Measurements from ENCODE around the gene GPNMB. TPM values are rescaled to one million over a fixed set of nuclear protein-coding genes. Genes with fewer than 3 reads are reported as not detected.

The GPNMB gene
- total and polyA plus RNA-seq, 2 of the 13 experiments (the other 11 are each of a cell fraction or from before 2014, with no cell fraction given), result 1.1 to 1.6 TPM

- no TSS peak for BruUV-seq (replicated peaks)
- TF ChIP-seq TBL1XR1 (IDR thresholded peaks at IDR 0.05; ENCODE audit: borderline replicate concordance, low read length, partially characterized antibody), result no peak
- ChIA-PET POLR2A (interaction anchor here (0.7 to 2.0 kb wide), 9 partner anchors 20 to 260 kb away, joined by 3 to 15 read pairs (median 6); partner anchors contain the start of gene MALSU1), CTCF (ENCODE audit: low intra/inter-chr PET ratio, low total read pairs) (interaction anchor here (1.1 to 2.0 kb wide), 6 partner anchors 10 to 275 kb away, joined by 3 to 8 read pairs (median 5); no protein-coding TSS in a partner anchor)
- Histone ChIP-seq H3K9me3 (ENCODE audit: low read length) (no peaks in the 10 kb centered on the region), H3K27ac (ENCODE audit: extremely low read length, insufficient read depth, low read length) (no peak overlapping the region), H3K79me2 (ENCODE audit: insufficient read depth, low read length) (no peaks in the 10 kb centered on the region), H3K9ac (ENCODE audit: insufficient read depth, low read depth, low read length) (no peak overlapping the region), H3K36me3 (replicated peaks in 1 of 2; ENCODE audit: control insufficient read depth in 1 of 2, insufficient read depth in 2 of 2, low read length in 2 of 2) (no peaks in the 10 kb centered on the region), H3K4me2 (ENCODE audit: low read depth, low read length) (no peak overlapping the region), H3K27me3 (ENCODE audit: control insufficient read depth in 1 of 2, insufficient read depth in 2 of 2, low read length in 2 of 2) (no peaks in the 10 kb centered on the region), H2AFZ (ENCODE audit: low read length) (no peak overlapping the region), H4K20me1 (ENCODE audit: insufficient read depth, low read length) (no peaks in the 10 kb centered on the region), H3K4me3 (replicated peaks in 1 of 3; ENCODE audit: insufficient read depth in 1 of 3, low read depth in 2 of 3, low read length in 3 of 3) (no peak overlapping the region), H3K4me1 (ENCODE audit: insufficient read depth, low read length) (peaks cover 40% of the 10 kb centered on the region)
- ATAC-seq (no peak), FAIRE-seq (no peak), DNase-seq (ENCODE audit: low spot score) (no peak)
- intact Hi-C loops (cut with micrococcal nuclease; ENCODE audit: unreplicated experiment), result loop anchor here (5.0 to 10.0 kb wide), 2 partner anchors 163 to 260 kb away; partner anchors contain the start of gene TRA2A
- in situ Hi-C loops (cut with HindIII; ENCODE audit: extremely low pct_ligation_motif_present, low pct_unique_long_range_greater_than_20kb), result loop anchor here (10.0 to 25.0 kb wide), 2 partner anchors 253 to 440 kb away; partner anchors contain the start of gene STK31
- WGBS (ENCODE audit: low lambda C conversion rate), result 59% methylated on average over 2 of the region's 2 CpGs
Observed at GRCh38 chr7:23272275-23272674, 25.7 kb downstream of the GPNMB start.

GRCh38 chr7:23273141-23273599 lies 26.6 kb downstream of the GPNMB start:
- Histone ChIP-seq H3K79me2 (ENCODE audit: insufficient read depth, low read length) (no peaks in the 10 kb centered on the region), H3K4me3 (replicated peaks in 1 of 3; ENCODE audit: insufficient read depth in 1 of 3, low read depth in 2 of 3, low read length in 3 of 3) (peak overlapping the region; percentile 20 to 47 (median 37); a peak in 5 of 6 replicates), H2AFZ (ENCODE audit: low read length) (peak overlapping the region; percentile 67), H3K36me3 (replicated peaks in 1 of 2; ENCODE audit: control insufficient read depth in 1 of 2, insufficient read depth in 2 of 2, low read length in 2 of 2) (no peaks in the 10 kb centered on the region), H3K27ac (ENCODE audit: extremely low read length, insufficient read depth, low read length) (peak overlapping the region; percentile 53), H3K4me2 (ENCODE audit: low read depth, low read length) (peak overlapping the region; percentile 82), H3K4me1 (ENCODE audit: insufficient read depth, low read length) (peaks cover 40% of the 10 kb centered on the region), H3K9me3 (ENCODE audit: low read length) (no peaks in the 10 kb centered on the region), H3K27me3 (ENCODE audit: control insufficient read depth in 1 of 2, insufficient read depth in 2 of 2, low read length in 2 of 2) (no peaks in the 10 kb centered on the region), H3K9ac (ENCODE audit: insufficient read depth, low read depth, low read length) (peak overlapping the region; percentile 35), H4K20me1 (ENCODE audit: insufficient read depth, low read length) (no peaks in the 10 kb centered on the region)
- ATAC-seq (peak; percentile 98), FAIRE-seq (peak; percentile 83), DNase-seq (ENCODE audit: low spot score) (peak; percentile 89)
- 4% methylated on average over 11 of the region's 11 CpGs for WGBS (ENCODE audit: low lambda C conversion rate)
- ChIA-PET CTCF (ENCODE audit: low intra/inter-chr PET ratio, low total read pairs) (interaction anchor here (1.4 to 2.0 kb wide), 6 partner anchors 11 to 274 kb away, joined by 5 to 8 read pairs (median 6); no protein-coding TSS in a partner anchor), POLR2A (interaction anchor here (1.1 to 2.0 kb wide), 8 partner anchors 21 to 260 kb away, joined by 3 to 15 read pairs (median 6); partner anchors contain the start of gene MALSU1)
- BruUV-seq (replicated peaks), result no TSS peak
- intact Hi-C loops (cut with micrococcal nuclease; ENCODE audit: unreplicated experiment), result loop anchor here (1.0 to 10.0 kb wide), 4 partner anchors 88 to 272 kb away; partner anchors contain the start of gene TRA2A
- in situ Hi-C loops (cut with HindIII; ENCODE audit: extremely low pct_ligation_motif_present, low pct_unique_long_range_greater_than_20kb), result loop anchor here (10.0 to 25.0 kb wide), 2 partner anchors 252 to 439 kb away; partner anchors contain the start of gene STK31
- TF ChIP-seq ARHGAP35 (CRISPR knock-in tag; IDR thresholded peaks at IDR 0.05; ENCODE audit: borderline replicate concordance) (no peak), ZNF318 (CRISPR knock-in tag; IDR thresholded peaks at IDR 0.05) (no peak), ZNF816 (CRISPR knock-in tag; IDR thresholded peaks at IDR 0.05; ENCODE audit: borderline replicate concordance) (no peak), MAFG (CRISPR knock-in tag; IDR thresholded peaks at IDR 0.05) (0 out of 2 replicates have a peak, but pooled peaks have one; percentile 26), TOE1 (CRISPR knock-in tag; IDR thresholded peaks at IDR 0.05) (no peak)

All from HepG2 (cell line).